ENCODE measurements around the gene CSF1. TPM values are rescaled to one million over a fixed set of nuclear protein-coding genes. Genes with fewer than 3 reads are reported as not detected.

Gene CSF1
- total and polyA plus RNA-seq, 2 of the 13 experiments (the other 11 are each of a cell fraction or from before 2014, with no cell fraction given) = 4.6 to 13.3 TPM

GRCh38 chr1:109935451-109935900, 24.8 kb downstream of the CSF1 start (continued):
- TF ChIP-seq ZNF430 (CRISPR knock-in tag; IDR thresholded peaks at IDR 0.05) = no peak
- TF ChIP-seq PRDM4 (CRISPR knock-in tag; IDR thresholded peaks at IDR 0.05; ENCODE audit: borderline replicate concordance) = no peak
- no peak for TF ChIP-seq THAP7 (CRISPR knock-in tag; IDR thresholded peaks at IDR 0.05)
- TF ChIP-seq ZNF382 (CRISPR knock-in tag; IDR thresholded peaks at IDR 0.05; ENCODE audit: borderline replicate concordance) = no peak
- no peak for TF ChIP-seq HNRNPLL (IDR thresholded peaks at IDR 0.05; ENCODE audit: low read depth, low read length, poor library complexity, severe bottlenecking)
- TF ChIP-seq NFIB (CRISPR knock-in tag; IDR thresholded peaks at IDR 0.05; ENCODE audit: borderline replicate concordance) = no peak
- no peak for TF ChIP-seq ZNF510 (CRISPR knock-in tag; IDR thresholded peaks at IDR 0.05; ENCODE audit: low read depth)
- no peak for TF ChIP-seq ZNF282 (IDR thresholded peaks at IDR 0.05; ENCODE audit: partially characterized antibody)
- peak; percentile 20; the same call in 1 of the 2 replicates for TF ChIP-seq CBX5 (CRISPR knock-in tag; IDR thresholded peaks at IDR 0.05; ENCODE audit: borderline replicate concordance)
- TF ChIP-seq, protein P1, sequence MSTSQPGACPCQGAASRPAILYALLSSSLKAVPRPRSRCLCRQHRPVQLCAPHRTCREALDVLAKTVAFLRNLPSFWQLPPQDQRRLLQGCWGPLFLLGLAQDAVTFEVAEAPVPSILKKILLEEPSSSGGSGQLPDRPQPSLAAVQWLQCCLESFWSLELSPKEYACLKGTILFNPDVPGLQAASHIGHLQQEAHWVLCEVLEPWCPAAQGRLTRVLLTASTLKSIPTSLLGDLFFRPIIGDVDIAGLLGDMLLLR (CRISPR knock-in tag; IDR thresholded peaks at IDR 0.05) = no peak
- TF ChIP-seq ZNF432 (CRISPR knock-in tag; IDR thresholded peaks at IDR 0.05; ENCODE audit: borderline replicate concordance) = no peak
- no peak for TF ChIP-seq SIX1 (CRISPR knock-in tag; IDR thresholded peaks at IDR 0.05; ENCODE audit: borderline replicate concordance)
- TF ChIP-seq ZNF83 (CRISPR knock-in tag; IDR thresholded peaks at IDR 0.05; ENCODE audit: borderline replicate concordance) = no peak
- TF ChIP-seq ZNF746 (CRISPR knock-in tag; IDR thresholded peaks at IDR 0.05) = peak; percentile 73; the same call in 1 of the 2 replicates
- TF ChIP-seq ZNF839 (CRISPR knock-in tag; IDR thresholded peaks at IDR 0.05; ENCODE audit: borderline replicate concordance) = no peak
- no peak for TF ChIP-seq ZSCAN30 (CRISPR knock-in tag; IDR thresholded peaks at IDR 0.05)
- no peak for TF ChIP-seq ZNF253 (CRISPR knock-in tag; IDR thresholded peaks at IDR 0.05; ENCODE audit: borderline replicate concordance)
- no peak for TF ChIP-seq TBL1XR1 (IDR thresholded peaks at IDR 0.05; ENCODE audit: borderline replicate concordance, low read length, partially characterized antibody)
- no peak for TF ChIP-seq MNT (IDR thresholded peaks at IDR 0.05)
- no peak for TF ChIP-seq SAFB2 (CRISPR knock-in tag; IDR thresholded peaks at IDR 0.05; ENCODE audit: borderline replicate concordance, low read depth)
- no peak for TF ChIP-seq TRIM22 (IDR thresholded peaks at IDR 0.05)
- TF ChIP-seq HNF4A (CRISPR knock-in tag; IDR thresholded peaks at IDR 0.05) = peak; percentile 74
- TF ChIP-seq LCORL (IDR thresholded peaks at IDR 0.05) = no peak
- TF ChIP-seq LCORL (CRISPR knock-in tag; IDR thresholded peaks at IDR 0.05) = peak; percentile 54; the same call in 1 of the 2 replicates
- TF ChIP-seq JARID2 (CRISPR knock-in tag; IDR thresholded peaks at IDR 0.05; ENCODE audit: insufficient replicate concordance) = no peak

Measured in HepG2 (cell line).